HuH-7 (cell line): Measurements from ENCODE around the gene RAB19.

Experiments
- DNase-seq: peaks from one replicate; pipeline ENCODE4 v3.0.0; 2011; ENCODE audit warnings: low spot score

The RAB19 gene, protein sequence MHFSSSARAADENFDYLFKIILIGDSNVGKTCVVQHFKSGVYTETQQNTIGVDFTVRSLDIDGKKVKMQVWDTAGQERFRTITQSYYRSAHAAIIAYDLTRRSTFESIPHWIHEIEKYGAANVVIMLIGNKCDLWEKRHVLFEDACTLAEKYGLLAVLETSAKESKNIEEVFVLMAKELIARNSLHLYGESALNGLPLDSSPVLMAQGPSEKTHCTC

DNA sequence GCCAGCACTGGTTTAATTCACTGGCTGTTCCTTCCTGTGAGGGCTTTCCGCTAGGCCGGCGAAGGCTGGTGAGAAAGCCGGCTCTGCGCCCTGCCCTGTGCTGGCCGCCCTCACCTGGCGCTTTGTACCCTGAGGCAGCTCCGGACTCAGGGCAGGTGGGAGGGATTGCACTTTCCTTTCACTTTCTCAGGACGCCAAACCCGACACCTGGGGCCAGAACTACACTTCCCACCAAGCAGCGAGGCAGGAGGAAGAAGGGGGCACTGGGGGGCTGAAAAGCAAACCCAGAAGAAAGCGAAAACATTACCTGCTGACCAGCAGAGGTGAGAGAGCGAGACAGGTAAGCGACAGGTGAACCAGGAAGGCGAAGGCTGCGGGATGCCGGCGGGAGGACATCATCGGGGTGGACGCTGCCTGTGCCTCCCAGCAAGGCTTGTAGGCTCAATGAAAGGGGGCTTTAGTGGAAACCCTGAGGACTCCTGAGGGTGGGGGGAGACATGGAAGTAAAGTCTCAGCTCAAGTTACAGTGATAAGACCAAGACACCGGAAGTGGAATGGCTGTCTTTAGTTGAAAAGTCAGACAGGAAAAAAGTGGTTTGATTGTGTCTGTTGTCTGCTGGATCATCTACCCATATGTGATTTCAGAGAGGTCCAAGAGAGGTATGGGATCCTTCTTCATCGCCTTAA lies at the start of gene RAB19:
TSS of gene RAB19 (plus strand) at position 181 of the 687 bp plus-strand sequence. CDS start 3,589 bp downstream, outside the sequence.
- no peak for DNase-seq

- no peak for DNase-seq
Observed at GRCh38 chr7:140358024-140358411, 45.8 kb upstream of the RAB19 start.

DNA sequence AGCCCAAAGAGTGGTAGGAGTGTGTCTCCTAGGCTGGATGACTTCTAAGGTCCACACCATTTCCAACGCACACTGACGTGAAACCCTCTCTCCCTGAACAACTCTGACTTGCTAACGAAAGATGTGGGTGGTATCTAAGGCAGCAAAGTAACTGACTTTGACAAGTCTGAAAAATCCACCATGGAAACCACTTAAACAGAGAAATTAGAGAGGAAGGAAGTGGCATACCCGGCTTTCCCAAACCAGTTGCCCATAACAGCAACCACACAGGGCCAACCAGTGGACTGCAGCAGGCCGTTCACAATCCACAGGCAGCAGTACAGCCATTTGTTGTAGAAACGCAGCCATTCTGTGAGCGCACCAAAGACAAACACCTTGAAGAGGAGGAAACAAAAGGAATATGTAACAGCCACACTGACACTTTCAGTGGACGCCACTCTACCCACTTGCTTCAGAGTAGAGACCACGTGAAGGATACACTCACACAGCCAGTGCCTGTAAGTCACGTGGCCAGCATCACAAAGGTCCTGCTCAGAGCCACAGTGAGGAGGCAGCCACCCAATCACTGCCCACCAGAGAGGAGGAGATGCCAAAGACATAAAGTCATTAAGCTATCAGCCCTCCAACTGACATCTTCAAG lies 45.3 kb upstream of the RAB19 start:
- DNase-seq: no peak

DNA sequence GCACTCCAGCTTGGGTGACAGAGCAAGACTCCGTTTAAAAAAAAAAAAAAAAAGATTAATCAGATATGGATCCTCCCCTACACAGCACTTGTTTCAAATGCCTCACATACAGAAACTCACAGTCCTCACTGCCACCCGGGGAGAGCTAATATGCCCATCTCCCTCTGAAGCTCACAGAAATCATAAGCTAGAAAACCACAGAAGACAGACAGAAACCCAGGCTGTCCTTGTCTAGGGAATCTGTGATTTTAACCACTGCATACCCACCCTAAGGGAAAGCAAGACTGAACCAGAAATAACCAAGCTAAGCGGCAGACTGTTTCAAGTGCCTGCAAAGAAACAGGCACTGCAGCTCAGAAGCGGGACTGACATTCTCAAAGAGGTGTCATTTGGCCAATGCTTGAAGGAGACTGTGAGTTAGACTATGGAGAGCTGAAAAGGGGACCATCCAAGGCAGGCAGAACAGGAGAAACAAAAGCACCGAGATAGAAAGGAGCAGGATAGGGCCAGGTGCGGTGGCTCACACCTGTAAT lies 43.1 kb upstream of the RAB19 start:
- DNase-seq: no peak

- no peak for DNase-seq
Observed at GRCh38 chr7:140364819-140365218, 39.0 kb upstream of the RAB19 start.

GRCh38 chr7:140367528-140367927 lies 36.3 kb upstream of the RAB19 start:
- no peak for DNase-seq

- no peak for DNase-seq
Observed at GRCh38 chr7:140369294-140369693, 34.6 kb upstream of the RAB19 start.

- DNase-seq: no peak
Observed at GRCh38 chr7:140375323-140375722, 28.5 kb upstream of the RAB19 start.

- no peak for DNase-seq
Observed at GRCh38 chr7:140375892-140376730, 27.7 kb upstream of the RAB19 start.

GRCh38 chr7:140383954-140384713 lies 19.7 kb upstream of the RAB19 start:
- DNase-seq: no peak

DNA sequence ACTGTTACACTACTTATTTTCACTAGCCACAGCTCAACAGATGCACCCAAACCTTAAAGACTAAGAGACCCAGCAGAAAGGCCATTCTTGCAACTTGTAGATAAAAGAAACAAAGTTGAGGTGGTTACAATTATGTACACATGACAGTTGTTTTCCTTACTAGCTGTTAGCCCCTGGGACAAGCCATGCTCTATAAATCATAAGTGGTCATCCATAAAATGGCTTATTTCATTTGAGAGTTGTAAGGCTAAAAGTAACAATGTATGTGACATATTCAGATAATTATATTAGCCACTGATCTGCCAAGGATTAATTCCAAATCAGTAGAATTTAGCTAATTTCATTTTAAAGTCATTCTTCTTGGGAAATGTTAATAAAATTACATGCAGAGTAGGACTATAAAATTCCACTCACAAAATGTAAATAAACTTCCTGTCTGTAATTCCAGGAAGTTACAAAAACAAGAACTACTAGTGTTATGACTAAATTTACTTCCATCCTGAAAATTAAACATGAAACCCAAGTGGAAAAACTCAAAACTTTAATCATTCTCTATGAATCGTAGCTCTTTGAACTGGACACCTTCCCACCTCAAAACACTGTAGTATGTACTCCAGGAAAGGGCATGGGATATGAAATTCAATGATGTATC lies 18.8 kb upstream of the RAB19 start:
- DNase-seq: no peak

DNA sequence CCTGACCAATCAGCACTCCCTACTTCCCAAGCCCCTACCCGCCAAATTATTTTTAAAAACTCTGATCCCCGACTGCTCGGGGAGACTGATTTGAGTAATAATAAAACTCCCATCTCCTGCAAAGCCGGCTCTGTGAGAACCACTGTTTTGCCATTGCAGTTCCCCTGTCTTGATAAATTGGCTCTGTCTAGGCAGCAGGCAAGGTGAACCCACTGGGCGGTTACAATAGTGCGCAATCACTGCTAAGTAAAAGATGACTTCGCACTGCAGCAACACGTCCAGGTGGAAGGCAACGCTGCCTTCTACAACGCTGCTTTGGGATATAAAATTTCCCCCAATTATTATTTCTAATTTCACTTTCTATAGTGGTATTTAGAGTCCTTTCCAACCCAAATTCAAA lies 14.4 kb upstream of the RAB19 start:
- DNase-seq: no peak

- DNase-seq: no peak
Observed at GRCh38 chr7:140390034-140390433, 13.8 kb upstream of the RAB19 start.

- DNase-seq: no peak
Observed at GRCh38 chr7:140390466-140391190, 13.2 kb upstream of the RAB19 start.

DNA sequence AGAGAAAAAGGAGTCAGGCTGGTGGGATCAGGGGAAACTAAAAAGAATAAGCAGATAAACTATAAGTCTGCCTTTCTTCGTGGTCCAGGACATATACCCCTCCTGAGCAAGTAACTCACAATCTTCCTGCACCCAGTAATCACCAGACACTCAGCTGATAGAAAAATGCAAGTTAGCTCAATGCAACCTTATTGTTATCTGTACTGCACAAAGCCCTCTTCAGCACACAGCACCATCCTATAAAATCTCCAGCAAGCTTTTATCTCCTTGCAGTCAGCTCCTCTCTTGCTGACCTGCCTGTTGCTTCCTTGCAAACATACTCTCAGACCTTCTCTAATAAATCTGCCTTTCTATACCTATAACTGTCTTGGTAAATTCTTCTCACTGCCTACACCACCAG lies 12.2 kb upstream of the RAB19 start:
- DNase-seq: no peak

- no peak for DNase-seq
Observed at GRCh38 chr7:140393756-140394306, 10.0 kb upstream of the RAB19 start.

GRCh38 chr7:140397784-140398750 lies 5.8 kb upstream of the RAB19 start, which contains the start of gene SLC37A3:
SLC37A3 (minus strand) TSS chr7:140398530; CDS start chr7:140382526, 16,004 bp downstream.
- DNase-seq: peak; percentile 92

GRCh38 chr7:140398821-140399220 lies 5.0 kb upstream of the RAB19 start:
- DNase-seq: no peak

DNA sequence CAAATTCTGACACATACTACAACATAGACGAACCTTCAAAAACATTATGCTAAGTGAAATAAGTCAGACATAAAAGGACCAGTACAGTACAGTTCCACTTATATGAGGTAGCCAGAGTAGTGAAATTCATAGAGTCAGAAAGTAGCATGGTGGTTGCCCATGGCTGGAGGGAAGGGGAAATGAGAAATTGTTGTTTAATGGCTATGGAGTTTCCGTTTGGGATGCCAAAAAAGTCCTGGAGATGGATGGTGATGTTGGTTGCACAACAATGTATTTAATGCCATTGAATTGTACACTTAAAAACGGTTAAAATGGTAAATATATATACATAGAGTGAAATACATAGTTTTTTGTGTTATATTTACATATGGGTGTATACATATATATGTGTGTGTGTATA lies 3.5 kb upstream of the RAB19 start:
- DNase-seq: no peak
